Measurements from ENCODE around the gene RESP18.

GRCh38 chr2:219280651-219281050 is 51.9 kb downstream of the RESP18 start:
- TF ChIP-seq CTCF (conservative IDR thresholded peaks at IDR 0.05 in 1 of 2, IDR thresholded peaks at IDR 0.05 in 1 of 2; ENCODE audit: low read depth in 1 of 2, low read length in 2 of 2) (no peak), EZH2 (IDR thresholded peaks at IDR 0.05; ENCODE audit: low read length, missing control alignments) (no peak)
